ENCODE data around the gene MAPRE2. TPM values are rescaled to one million over a fixed set of nuclear protein-coding genes. Genes with fewer than 3 reads are reported as not detected.

Gene MAPRE2
- total and polyA plus RNA-seq, 2 of the 13 experiments (the other 11 are each of a cell fraction or from before 2014, with no cell fraction given) = 34.5 to 67.9 TPM

DNA sequence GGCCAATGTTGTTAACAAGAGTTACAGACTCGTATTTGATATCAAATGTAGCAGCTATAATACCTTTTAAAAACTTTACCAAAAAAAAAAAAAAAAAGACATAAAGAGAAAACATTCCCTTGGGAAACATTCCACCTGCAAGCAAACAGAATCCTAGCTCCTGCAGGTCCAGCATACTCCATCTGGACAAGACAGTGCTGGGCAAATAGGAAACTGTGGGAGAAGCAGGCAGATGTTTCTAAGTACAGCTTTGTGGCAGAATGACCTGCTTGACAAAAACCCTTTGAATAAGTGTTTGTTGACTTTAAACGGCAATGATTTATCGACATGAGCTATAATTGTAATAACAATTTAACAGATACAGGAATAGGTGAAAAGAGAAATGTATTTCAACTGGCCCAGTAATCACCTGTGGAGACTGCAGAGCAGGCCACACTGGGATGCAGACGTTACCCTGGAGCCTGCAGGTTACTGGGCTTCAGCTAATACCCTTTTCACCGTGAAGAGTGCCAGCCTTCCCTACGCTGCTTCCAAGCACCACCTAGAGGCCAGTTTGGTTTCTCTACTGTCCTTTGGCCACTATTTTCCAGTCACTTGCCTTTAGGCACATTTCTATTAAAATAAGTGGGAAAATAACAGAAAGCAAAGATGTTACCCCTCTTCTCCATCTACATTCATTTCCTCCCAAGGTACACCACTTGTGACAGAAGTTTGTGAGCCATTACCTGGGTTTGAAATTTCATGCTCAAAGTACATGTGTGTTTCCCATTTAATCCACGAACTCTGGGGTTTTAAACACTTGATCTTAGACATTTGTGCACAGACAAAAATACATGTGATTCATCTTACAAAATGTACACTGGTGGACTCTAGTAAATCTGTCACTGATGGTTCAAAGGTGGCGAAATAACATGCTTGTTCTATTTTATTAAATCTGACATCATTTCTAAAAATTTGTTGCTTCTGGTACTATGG is 102.7 kb downstream of the MAPRE2 start (continued):
- TF ChIP-seq, protein P1, sequence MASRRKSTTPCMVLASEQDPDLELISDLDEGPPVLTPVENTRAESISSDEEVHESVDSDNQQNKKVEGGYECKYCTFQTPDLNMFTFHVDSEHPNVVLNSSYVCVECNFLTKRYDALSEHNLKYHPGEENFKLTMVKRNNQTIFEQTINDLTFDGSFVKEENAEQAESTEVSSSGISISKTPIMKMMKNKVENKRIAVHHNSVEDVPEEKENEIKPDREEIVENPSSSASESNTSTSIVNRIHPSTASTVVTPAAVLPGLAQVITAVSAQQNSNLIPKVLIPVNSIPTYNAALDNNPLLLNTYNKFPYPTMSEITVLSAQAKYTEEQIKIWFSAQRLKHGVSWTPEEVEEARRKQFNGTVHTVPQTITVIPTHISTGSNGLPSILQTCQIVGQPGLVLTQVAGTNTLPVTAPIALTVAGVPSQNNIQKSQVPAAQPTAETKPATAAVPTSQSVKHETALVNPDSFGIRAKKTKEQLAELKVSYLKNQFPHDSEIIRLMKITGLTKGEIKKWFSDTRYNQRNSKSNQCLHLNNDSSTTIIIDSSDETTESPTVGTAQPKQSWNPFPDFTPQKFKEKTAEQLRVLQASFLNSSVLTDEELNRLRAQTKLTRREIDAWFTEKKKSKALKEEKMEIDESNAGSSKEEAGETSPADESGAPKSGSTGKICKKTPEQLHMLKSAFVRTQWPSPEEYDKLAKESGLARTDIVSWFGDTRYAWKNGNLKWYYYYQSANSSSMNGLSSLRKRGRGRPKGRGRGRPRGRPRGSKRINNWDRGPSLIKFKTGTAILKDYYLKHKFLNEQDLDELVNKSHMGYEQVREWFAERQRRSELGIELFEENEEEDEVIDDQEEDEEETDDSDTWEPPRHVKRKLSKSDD (CRISPR knock-in tag; IDR thresholded peaks at IDR 0.05; ENCODE audit: low read depth) = no peak
- TF ChIP-seq ZNF34 (CRISPR knock-in tag; IDR thresholded peaks at IDR 0.05; ENCODE audit: borderline replicate concordance) = no peak
- no peak for TF ChIP-seq ZNF564 (CRISPR knock-in tag; IDR thresholded peaks at IDR 0.05)
- TF ChIP-seq RFXAP (CRISPR knock-in tag; IDR thresholded peaks at IDR 0.05; ENCODE audit: borderline replicate concordance) = no peak
- no peak for TF ChIP-seq CREM (IDR thresholded peaks at IDR 0.05)
- TF ChIP-seq CREM (CRISPR knock-in tag; IDR thresholded peaks at IDR 0.05) = no peak
- TF ChIP-seq KMT2A (CRISPR knock-in tag; IDR thresholded peaks at IDR 0.05) = 0 out of 2 replicates have a peak, but pooled peaks have one; percentile 40
- TF ChIP-seq JUND (CRISPR knock-in tag; IDR thresholded peaks at IDR 0.05) = no peak
- no peak for TF ChIP-seq TP53 (CRISPR knock-in tag; conservative IDR thresholded peaks at IDR 0.05)
- TF ChIP-seq GATAD2A (CRISPR knock-in tag; IDR thresholded peaks at IDR 0.05) = no peak; the same call in 1 of the 2 replicates
- TF ChIP-seq, protein P2, sequence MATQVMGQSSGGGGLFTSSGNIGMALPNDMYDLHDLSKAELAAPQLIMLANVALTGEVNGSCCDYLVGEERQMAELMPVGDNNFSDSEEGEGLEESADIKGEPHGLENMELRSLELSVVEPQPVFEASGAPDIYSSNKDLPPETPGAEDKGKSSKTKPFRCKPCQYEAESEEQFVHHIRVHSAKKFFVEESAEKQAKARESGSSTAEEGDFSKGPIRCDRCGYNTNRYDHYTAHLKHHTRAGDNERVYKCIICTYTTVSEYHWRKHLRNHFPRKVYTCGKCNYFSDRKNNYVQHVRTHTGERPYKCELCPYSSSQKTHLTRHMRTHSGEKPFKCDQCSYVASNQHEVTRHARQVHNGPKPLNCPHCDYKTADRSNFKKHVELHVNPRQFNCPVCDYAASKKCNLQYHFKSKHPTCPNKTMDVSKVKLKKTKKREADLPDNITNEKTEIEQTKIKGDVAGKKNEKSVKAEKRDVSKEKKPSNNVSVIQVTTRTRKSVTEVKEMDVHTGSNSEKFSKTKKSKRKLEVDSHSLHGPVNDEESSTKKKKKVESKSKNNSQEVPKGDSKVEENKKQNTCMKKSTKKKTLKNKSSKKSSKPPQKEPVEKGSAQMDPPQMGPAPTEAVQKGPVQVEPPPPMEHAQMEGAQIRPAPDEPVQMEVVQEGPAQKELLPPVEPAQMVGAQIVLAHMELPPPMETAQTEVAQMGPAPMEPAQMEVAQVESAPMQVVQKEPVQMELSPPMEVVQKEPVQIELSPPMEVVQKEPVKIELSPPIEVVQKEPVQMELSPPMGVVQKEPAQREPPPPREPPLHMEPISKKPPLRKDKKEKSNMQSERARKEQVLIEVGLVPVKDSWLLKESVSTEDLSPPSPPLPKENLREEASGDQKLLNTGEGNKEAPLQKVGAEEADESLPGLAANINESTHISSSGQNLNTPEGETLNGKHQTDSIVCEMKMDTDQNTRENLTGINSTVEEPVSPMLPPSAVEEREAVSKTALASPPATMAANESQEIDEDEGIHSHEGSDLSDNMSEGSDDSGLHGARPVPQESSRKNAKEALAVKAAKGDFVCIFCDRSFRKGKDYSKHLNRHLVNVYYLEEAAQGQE (IDR thresholded peaks at IDR 0.05; ENCODE audit: borderline replicate concordance in 1 of 2, low read depth in 1 of 2, low read length in 2 of 2) = no peak
- no peak for TF ChIP-seq ZNF550 (CRISPR knock-in tag; IDR thresholded peaks at IDR 0.05; ENCODE audit: borderline replicate concordance)
- no peak for TF ChIP-seq ZNF883 (CRISPR knock-in tag; IDR thresholded peaks at IDR 0.05; ENCODE audit: not compliant biosample characterization)
- TF ChIP-seq, protein P3, sequence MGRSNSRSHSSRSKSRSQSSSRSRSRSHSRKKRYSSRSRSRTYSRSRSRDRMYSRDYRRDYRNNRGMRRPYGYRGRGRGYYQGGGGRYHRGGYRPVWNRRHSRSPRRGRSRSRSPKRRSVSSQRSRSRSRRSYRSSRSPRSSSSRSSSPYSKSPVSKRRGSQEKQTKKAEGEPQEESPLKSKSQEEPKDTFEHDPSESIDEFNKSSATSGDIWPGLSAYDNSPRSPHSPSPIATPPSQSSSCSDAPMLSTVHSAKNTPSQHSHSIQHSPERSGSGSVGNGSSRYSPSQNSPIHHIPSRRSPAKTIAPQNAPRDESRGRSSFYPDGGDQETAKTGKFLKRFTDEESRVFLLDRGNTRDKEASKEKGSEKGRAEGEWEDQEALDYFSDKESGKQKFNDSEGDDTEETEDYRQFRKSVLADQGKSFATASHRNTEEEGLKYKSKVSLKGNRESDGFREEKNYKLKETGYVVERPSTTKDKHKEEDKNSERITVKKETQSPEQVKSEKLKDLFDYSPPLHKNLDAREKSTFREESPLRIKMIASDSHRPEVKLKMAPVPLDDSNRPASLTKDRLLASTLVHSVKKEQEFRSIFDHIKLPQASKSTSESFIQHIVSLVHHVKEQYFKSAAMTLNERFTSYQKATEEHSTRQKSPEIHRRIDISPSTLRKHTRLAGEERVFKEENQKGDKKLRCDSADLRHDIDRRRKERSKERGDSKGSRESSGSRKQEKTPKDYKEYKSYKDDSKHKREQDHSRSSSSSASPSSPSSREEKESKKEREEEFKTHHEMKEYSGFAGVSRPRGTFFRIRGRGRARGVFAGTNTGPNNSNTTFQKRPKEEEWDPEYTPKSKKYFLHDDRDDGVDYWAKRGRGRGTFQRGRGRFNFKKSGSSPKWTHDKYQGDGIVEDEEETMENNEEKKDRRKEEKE (IDR thresholded peaks at IDR 0.05) = no peak
- TF ChIP-seq ZNF17 (CRISPR knock-in tag; IDR thresholded peaks at IDR 0.05) = no peak
- no peak for TF ChIP-seq ZNF747 (CRISPR knock-in tag; IDR thresholded peaks at IDR 0.05; ENCODE audit: borderline replicate concordance)
- TF ChIP-seq MIER2 (CRISPR knock-in tag; IDR thresholded peaks at IDR 0.05) = no peak
- TF ChIP-seq NAIF1 (CRISPR knock-in tag; IDR thresholded peaks at IDR 0.05; ENCODE audit: borderline replicate concordance) = no peak
- TF ChIP-seq ZNF441 (CRISPR knock-in tag; IDR thresholded peaks at IDR 0.05; ENCODE audit: borderline replicate concordance) = no peak
- TF ChIP-seq ELF3 (CRISPR knock-in tag; IDR thresholded peaks at IDR 0.05) = peak; percentile 37; the same call in 1 of the 2 replicates
- no peak for TF ChIP-seq ZNF749 (CRISPR knock-in tag; IDR thresholded peaks at IDR 0.05; ENCODE audit: borderline replicate concordance)

Measured in HepG2 (cell line).